ENCODE measurements around the gene ATRIP.
"Not testable (repeated sequence)": the region's sequence is repeated elsewhere in the genome, so short reads cannot be mapped to it uniquely, and the experiment has no call there.

ATRIP gene

GRCh38 chr3:48478626-48479555 lies 32.4 kb downstream of the ATRIP start:
- Histone ChIP-seq H3K9ac (ENCODE audit: insufficient read length) (no peak overlapping the region), H3K4me3 (no peak overlapping the region), H3K9me3 (ENCODE audit: low read depth, low read length) (no peaks in the 10 kb centered on the region), H3K27ac (no peak overlapping the region), H3K36me3 (ENCODE audit: insufficient read depth, low read length) (no peaks in the 10 kb centered on the region)
- no peak for TF ChIP-seq FOXP2 (optimal IDR thresholded peaks at IDR 0.05; ENCODE audit: control extremely low read depth, extremely low read length, insufficient read depth)
- TF ChIP-seq POLR2AphosphoS5 (IDR thresholded peaks at IDR 0.05; ENCODE audit: borderline replicate concordance, low read depth, low read length) = no peak
- TF ChIP-seq EZH2 (IDR thresholded peaks at IDR 0.05) = no peak
- DNase-seq (ENCODE audit: low read depth, low spot score) = no peak

GRCh38 chr3:48480891-48481290 lies 34.4 kb downstream of the ATRIP start:
- not testable (repeated sequence) for H3K9ac ChIP-seq (ENCODE audit: insufficient read length); H3K4me3 ChIP-seq; H3K27ac ChIP-seq; H3K36me3 ChIP-seq (ENCODE audit: insufficient read depth, low read length); DNase-seq (ENCODE audit: low read depth, low spot score); H3K9me3 ChIP-seq (ENCODE audit: low read depth, low read length)

- not testable (repeated sequence) for H3K9me3 ChIP-seq (ENCODE audit: low read depth, low read length); H3K4me3 ChIP-seq; H3K27ac ChIP-seq; H3K9ac ChIP-seq (ENCODE audit: insufficient read length); H3K36me3 ChIP-seq (ENCODE audit: insufficient read depth, low read length); DNase-seq (ENCODE audit: low read depth, low spot score)
Measured at GRCh38 chr3:48482822-48483221, 36.3 kb downstream of the ATRIP start.

GRCh38 chr3:48486952-48487351 lies 40.4 kb downstream of the ATRIP start:
- no peak for TF ChIP-seq EZH2 (IDR thresholded peaks at IDR 0.05)
- no peak for TF ChIP-seq FOXP2 (optimal IDR thresholded peaks at IDR 0.05; ENCODE audit: control extremely low read depth, extremely low read length, insufficient read depth)
- TF ChIP-seq POLR2AphosphoS5 (IDR thresholded peaks at IDR 0.05; ENCODE audit: borderline replicate concordance, low read depth, low read length) = no peak
- no peaks in the 10 kb centered on the region for H3K9me3 ChIP-seq (ENCODE audit: low read depth, low read length)
- no peak overlapping the region for H3K9ac ChIP-seq (ENCODE audit: insufficient read length)
- no peak overlapping the region for H3K27ac ChIP-seq
- no peak for DNase-seq (ENCODE audit: low read depth, low spot score)
- H3K36me3 ChIP-seq (ENCODE audit: insufficient read depth, low read length) = no peaks in the 10 kb centered on the region
- H3K4me3 ChIP-seq = no peak overlapping the region

- DNase-seq (ENCODE audit: low read depth, low spot score) = no peak
- Histone ChIP-seq H3K36me3 (ENCODE audit: insufficient read depth, low read length) (no peaks in the 10 kb centered on the region), H3K9ac (ENCODE audit: insufficient read length) (no peak overlapping the region), H3K27ac (no peak overlapping the region), H3K4me3 (no peak overlapping the region), H3K9me3 (ENCODE audit: low read depth, low read length) (no peaks in the 10 kb centered on the region)
- TF ChIP-seq FOXP2 (optimal IDR thresholded peaks at IDR 0.05; ENCODE audit: control extremely low read depth, extremely low read length, insufficient read depth) (no peak), POLR2AphosphoS5 (IDR thresholded peaks at IDR 0.05; ENCODE audit: borderline replicate concordance, low read depth, low read length) (no peak), EZH2 (IDR thresholded peaks at IDR 0.05) (no peak)
Measured at GRCh38 chr3:48492461-48493202, 46.1 kb downstream of the ATRIP start.

- Histone ChIP-seq H3K27ac (no peak overlapping the region), H3K36me3 (ENCODE audit: insufficient read depth, low read length) (no peaks in the 10 kb centered on the region), H3K9ac (ENCODE audit: insufficient read length) (no peak overlapping the region), H3K4me3 (no peak overlapping the region), H3K9me3 (ENCODE audit: low read depth, low read length) (no peaks in the 10 kb centered on the region)
- no peak for TF ChIP-seq EZH2 (IDR thresholded peaks at IDR 0.05)
- no peak for TF ChIP-seq POLR2AphosphoS5 (IDR thresholded peaks at IDR 0.05; ENCODE audit: borderline replicate concordance, low read depth, low read length)
- no peak for TF ChIP-seq FOXP2 (optimal IDR thresholded peaks at IDR 0.05; ENCODE audit: control extremely low read depth, extremely low read length, insufficient read depth)
- DNase-seq (ENCODE audit: low read depth, low spot score) = no peak
Measured at GRCh38 chr3:48493203-48493501, 46.6 kb downstream of the ATRIP start.

GRCh38 chr3:48500656-48501055 lies 54.1 kb downstream of the ATRIP start:
- Histone ChIP-seq H3K9me3 (ENCODE audit: low read depth, low read length) (no peaks in the 10 kb centered on the region), H3K4me3 (no peak overlapping the region), H3K9ac (ENCODE audit: insufficient read length) (no peak overlapping the region), H3K36me3 (ENCODE audit: insufficient read depth, low read length) (no peaks in the 10 kb centered on the region), H3K27ac (no peak overlapping the region)
- TF ChIP-seq POLR2AphosphoS5 (IDR thresholded peaks at IDR 0.05; ENCODE audit: borderline replicate concordance, low read depth, low read length) (no peak), EZH2 (IDR thresholded peaks at IDR 0.05) (no peak), FOXP2 (optimal IDR thresholded peaks at IDR 0.05; ENCODE audit: control extremely low read depth, extremely low read length, insufficient read depth) (no peak)
- no peak for DNase-seq (ENCODE audit: low read depth, low spot score)

GRCh38 chr3:48501196-48501595 lies 54.7 kb downstream of the ATRIP start:
- H3K27ac ChIP-seq = no peak overlapping the region
- DNase-seq (ENCODE audit: low read depth, low spot score) = no peak
- TF ChIP-seq EZH2 (IDR thresholded peaks at IDR 0.05) (no peak), FOXP2 (optimal IDR thresholded peaks at IDR 0.05; ENCODE audit: control extremely low read depth, extremely low read length, insufficient read depth) (no peak)
- no peak overlapping the region for H3K4me3 ChIP-seq
- H3K36me3 ChIP-seq (ENCODE audit: insufficient read depth, low read length) = no peaks in the 10 kb centered on the region
- no peaks in the 10 kb centered on the region for H3K9me3 ChIP-seq (ENCODE audit: low read depth, low read length)
- no peak overlapping the region for H3K9ac ChIP-seq (ENCODE audit: insufficient read length)

GRCh38 chr3:48502121-48502520 lies 55.6 kb downstream of the ATRIP start:
- Histone ChIP-seq H3K4me3 (no peak overlapping the region), H3K9ac (ENCODE audit: insufficient read length) (no peak overlapping the region), H3K9me3 (ENCODE audit: low read depth, low read length) (no peaks in the 10 kb centered on the region), H3K36me3 (ENCODE audit: insufficient read depth, low read length) (no peaks in the 10 kb centered on the region), H3K27ac (no peak overlapping the region)
- no peak for DNase-seq (ENCODE audit: low read depth, low spot score)
- no peak for TF ChIP-seq POLR2AphosphoS5 (IDR thresholded peaks at IDR 0.05; ENCODE audit: borderline replicate concordance, low read depth, low read length)
- TF ChIP-seq FOXP2 (optimal IDR thresholded peaks at IDR 0.05; ENCODE audit: control extremely low read depth, extremely low read length, insufficient read depth) = no peak
- no peak for TF ChIP-seq EZH2 (IDR thresholded peaks at IDR 0.05)
